ENCODE data around the gene CEP68. TPM values are rescaled to one million over a fixed set of nuclear protein-coding genes. Genes with fewer than 3 reads are reported as not detected.

CEP68 gene
- total RNA-seq, 1 experiment from 2014 or later = 7.2 TPM

DNA sequence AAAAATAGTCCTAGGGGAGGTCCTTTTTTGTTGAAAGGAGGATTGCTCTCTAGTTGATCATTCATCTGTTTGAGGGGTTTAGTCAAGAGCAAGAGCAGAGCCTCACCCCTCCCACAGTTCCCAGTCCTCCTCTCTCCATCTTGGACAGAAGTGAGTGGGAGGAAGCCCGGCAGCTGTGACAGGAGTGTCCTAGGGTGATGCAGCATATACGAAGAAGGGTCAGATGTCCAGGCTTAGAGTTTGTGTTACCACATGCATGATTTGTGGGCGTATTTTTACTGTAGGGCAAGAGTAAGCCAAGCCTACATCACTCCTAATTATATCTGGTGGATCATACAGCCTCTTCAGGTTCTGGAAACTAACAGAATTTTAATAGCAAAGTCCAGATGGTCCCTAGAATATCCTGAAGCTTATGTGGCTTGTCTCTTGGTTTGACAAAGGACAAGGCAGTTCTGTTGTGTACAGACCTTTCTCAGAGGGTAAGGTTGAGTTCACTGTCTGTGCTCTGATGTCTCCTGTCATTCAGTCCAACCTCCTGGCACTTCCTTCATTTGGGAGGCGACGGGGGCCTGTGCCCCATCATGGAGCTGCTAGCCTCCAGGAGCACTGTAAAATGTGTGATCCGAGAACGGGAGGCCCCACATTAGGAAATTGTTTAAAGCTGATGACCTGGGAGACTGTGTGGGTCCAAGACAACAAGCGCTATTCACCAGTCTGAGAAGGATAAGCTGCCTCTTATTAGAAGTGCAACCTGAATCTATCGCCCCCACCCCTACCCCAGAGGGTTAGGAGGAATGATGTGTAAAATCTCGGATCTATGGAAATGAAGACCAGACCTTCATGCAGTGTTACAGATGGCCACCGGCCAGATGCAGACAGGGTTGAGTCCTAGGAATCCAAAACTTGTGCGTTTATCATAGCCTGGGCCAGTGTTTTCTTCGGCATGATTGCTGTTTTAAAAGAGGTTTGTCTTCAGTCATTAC lies 6.9 kb downstream of the CEP68 start:
- POLR2A ChIA-PET = interaction anchor here (0.7 to 3.4 kb wide), 2 partner anchors 66 to 138 kb away, joined by 3 to 22 read pairs; partner anchors contain the start of gene RAB1A
- no TSS peak for BruUV-seq (replicated peaks)
- intact Hi-C loops (cut with micrococcal nuclease) = loop anchor here (10.0 kb wide), 1 partner anchor 62 kb away; no protein-coding TSS in a partner anchor
- Mint-ChIP-seq H3K4me3 (ENCODE audit: unreplicated experiment) (no peak overlapping the region), H3K36me3 (ENCODE audit: insufficient read depth, unreplicated experiment) (peaks cover 4% of the 10 kb centered on the region), H3K9me3 (ENCODE audit: unreplicated experiment) (no peaks in the 10 kb centered on the region), H3K27me3 (ENCODE audit: insufficient read depth, unreplicated experiment) (no peaks in the 10 kb centered on the region), H3K27ac (ENCODE audit: low read depth, unreplicated experiment) (peak overlapping the region; percentile 35), H3K4me1 (ENCODE audit: insufficient read depth, unreplicated experiment) (peaks cover 14% of the 10 kb centered on the region)
- TF ChIP-seq, protein P1, sequence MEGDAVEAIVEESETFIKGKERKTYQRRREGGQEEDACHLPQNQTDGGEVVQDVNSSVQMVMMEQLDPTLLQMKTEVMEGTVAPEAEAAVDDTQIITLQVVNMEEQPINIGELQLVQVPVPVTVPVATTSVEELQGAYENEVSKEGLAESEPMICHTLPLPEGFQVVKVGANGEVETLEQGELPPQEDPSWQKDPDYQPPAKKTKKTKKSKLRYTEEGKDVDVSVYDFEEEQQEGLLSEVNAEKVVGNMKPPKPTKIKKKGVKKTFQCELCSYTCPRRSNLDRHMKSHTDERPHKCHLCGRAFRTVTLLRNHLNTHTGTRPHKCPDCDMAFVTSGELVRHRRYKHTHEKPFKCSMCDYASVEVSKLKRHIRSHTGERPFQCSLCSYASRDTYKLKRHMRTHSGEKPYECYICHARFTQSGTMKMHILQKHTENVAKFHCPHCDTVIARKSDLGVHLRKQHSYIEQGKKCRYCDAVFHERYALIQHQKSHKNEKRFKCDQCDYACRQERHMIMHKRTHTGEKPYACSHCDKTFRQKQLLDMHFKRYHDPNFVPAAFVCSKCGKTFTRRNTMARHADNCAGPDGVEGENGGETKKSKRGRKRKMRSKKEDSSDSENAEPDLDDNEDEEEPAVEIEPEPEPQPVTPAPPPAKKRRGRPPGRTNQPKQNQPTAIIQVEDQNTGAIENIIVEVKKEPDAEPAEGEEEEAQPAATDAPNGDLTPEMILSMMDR (IDR thresholded peaks at IDR 0.05; ENCODE audit: unreplicated experiment) = no peak
- no peak for DNase-seq (ENCODE audit: unreplicated experiment)
- CTCF ChIA-PET = interaction anchor here (0.6 to 6.7 kb wide), 9 partner anchors 13 to 513 kb away, joined by 3 to 47 read pairs (median 5); no protein-coding TSS in a partner anchor

DNA sequence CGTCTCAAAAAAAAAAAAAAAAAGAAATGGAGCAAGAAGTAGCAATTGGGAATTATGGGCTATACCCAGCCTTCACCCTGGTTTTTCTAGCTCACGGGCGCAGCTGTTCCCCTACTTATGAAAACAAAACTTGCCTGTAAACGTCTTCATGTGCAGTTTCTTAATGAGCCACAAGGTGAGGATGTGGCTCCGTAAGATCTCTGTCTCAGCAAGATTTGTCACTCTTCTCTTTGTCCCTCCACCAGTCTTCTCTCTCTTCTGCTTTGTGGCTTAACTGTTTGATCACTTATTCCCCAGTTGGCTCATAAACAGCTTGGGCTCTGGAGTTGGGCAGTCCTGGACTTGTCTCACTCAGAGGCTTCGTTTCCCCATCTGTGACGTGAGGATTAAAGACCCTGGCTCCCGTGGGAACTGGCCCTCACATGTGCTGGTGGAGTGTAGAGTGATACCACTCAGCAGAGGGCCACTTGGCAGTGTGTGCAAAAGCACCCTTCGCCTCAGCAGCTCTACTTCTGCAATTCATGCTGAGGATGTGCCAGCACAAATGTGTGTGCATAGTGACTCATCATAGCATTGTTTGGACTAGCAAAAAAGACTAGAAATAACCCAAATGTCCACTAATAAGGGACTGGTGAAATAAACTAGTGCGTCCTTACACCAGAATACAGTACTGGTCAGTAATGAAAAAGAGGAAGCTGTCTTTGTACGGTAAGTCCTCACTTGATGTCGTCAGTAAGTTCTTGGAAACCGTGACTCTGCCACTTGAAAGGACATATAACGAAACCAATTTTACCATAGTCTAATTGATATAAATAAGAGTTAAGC lies 8.7 kb downstream of the CEP68 start:
- no TSS peak for BruUV-seq (replicated peaks)

DNA sequence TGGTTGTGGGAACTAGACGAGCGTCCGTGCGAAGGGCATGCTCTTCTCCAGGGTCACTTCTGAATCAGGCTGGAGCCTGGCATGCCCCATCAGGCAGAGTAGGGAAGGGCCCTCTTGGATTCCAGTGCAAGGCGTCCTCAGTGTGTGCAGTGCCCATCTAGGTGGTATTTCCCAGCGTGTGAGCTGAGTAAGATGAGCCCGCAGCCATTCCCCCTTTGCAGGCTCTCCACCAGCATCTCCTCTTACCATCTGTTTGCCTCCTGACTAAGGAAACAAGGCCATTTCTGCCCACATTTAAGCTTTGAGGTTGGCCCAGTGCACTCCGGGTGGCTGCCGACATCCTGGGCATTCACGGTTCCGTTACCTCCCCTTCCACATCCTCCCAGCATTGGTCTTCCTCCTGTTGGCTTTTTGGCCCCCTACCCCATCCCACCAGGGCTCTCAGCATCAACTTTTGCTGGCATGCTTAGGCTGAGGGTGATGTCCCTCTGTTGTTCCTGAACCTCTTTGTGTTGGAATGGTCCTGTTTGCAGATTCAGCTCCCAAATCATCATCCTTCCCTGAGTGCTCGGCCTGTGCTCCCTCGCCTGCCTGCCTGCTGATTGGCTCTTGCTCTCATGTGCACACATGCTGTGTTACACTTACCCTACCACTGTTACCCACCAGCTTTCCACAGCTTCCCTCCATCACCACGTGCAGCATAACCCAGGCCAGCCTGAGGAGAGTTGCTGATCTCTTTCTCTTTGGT lies 11.8 kb downstream of the CEP68 start:
- BruUV-seq (replicated peaks) = no TSS peak
- intact Hi-C loops (cut with micrococcal nuclease) = loop anchor here (10.0 kb wide), 1 partner anchor 57 kb away; no protein-coding TSS in a partner anchor
- CTCF ChIA-PET = interaction anchor here (0.6 to 1.9 kb wide), 8 partner anchors 10 to 1800 kb away, joined by 3 to 6 read pairs (median 4); no protein-coding TSS in a partner anchor

More for the DNA sequence above, 8.7 kb downstream of the CEP68 start:
- TF ChIP-seq, protein P1 (IDR thresholded peaks at IDR 0.05; ENCODE audit: unreplicated experiment) = peak; percentile 42
- ChIA-PET POLR2A (interaction anchor here (0.5 to 3.4 kb wide), 14 partner anchors 9 to 521 kb away, joined by 3 to 36 read pairs (median 4); partner anchors contain the start of genes ACTR2, CEP68 and RAB1A), CTCF (interaction anchor here (0.6 to 6.7 kb wide), 27 partner anchors 8 to 1042 kb away, joined by 3 to 47 read pairs (median 4); no protein-coding TSS in a partner anchor)
- no peaks in the 10 kb centered on the region for H3K27me3 Mint-ChIP-seq (ENCODE audit: insufficient read depth, unreplicated experiment)
- intact Hi-C loops (cut with micrococcal nuclease) = loop anchor here (2.0 to 10.0 kb wide), 2 partner anchors 60 to 122 kb away; no protein-coding TSS in a partner anchor
- H3K4me3 Mint-ChIP-seq (ENCODE audit: unreplicated experiment) = peak overlapping the region; percentile 7
- H3K27ac Mint-ChIP-seq (ENCODE audit: low read depth, unreplicated experiment) = peak overlapping the region; percentile 65
- DNase-seq (ENCODE audit: unreplicated experiment) = peak; percentile 90
- peaks cover 4% of the 10 kb centered on the region for H3K36me3 Mint-ChIP-seq (ENCODE audit: insufficient read depth, unreplicated experiment)
- H3K9me3 Mint-ChIP-seq (ENCODE audit: unreplicated experiment) = no peaks in the 10 kb centered on the region
- peaks cover 20% of the 10 kb centered on the region for H3K4me1 Mint-ChIP-seq (ENCODE audit: insufficient read depth, unreplicated experiment)

More for the DNA sequence above, 11.8 kb downstream of the CEP68 start:
- Mint-ChIP-seq H3K36me3 (ENCODE audit: insufficient read depth, unreplicated experiment) (peaks cover 18% of the 10 kb centered on the region), H3K27me3 (ENCODE audit: insufficient read depth, unreplicated experiment) (no peaks in the 10 kb centered on the region), H3K4me3 (ENCODE audit: unreplicated experiment) (no peak overlapping the region), H3K9me3 (ENCODE audit: unreplicated experiment) (no peaks in the 10 kb centered on the region), H3K27ac (ENCODE audit: low read depth, unreplicated experiment) (peak overlapping the region; percentile 78), H3K4me1 (ENCODE audit: insufficient read depth, unreplicated experiment) (peaks cover 31% of the 10 kb centered on the region)
- TF ChIP-seq, protein P1 (IDR thresholded peaks at IDR 0.05; ENCODE audit: unreplicated experiment) = no peak
- DNase-seq (ENCODE audit: unreplicated experiment) = no peak
- POLR2A ChIA-PET = interaction anchor here (0.5 to 7.6 kb wide), 7 partner anchors 10 to 545 kb away, joined by 3 to 72 read pairs (median 3); partner anchors contain the start of genes CEP68 and RAB1A

Data from MCF 10A (cell line).